Left lung (tissue), 10 donors: ENCODE data around the gene ELANE. TPM values are rescaled to one million over a fixed set of nuclear protein-coding genes. Genes with fewer than 3 reads are reported as not detected.

Experiments
- ATAC-seq: fragments of 200-7000 bp; cut with Tn5 transposase; one replicate; pipeline ENCODE4 v1.9.1; 2020; ENCODE audit warnings: moderate library complexity
- DNase-seq, 4 donors: peaks; one replicate each; pipeline ENCODE4 v3.0.0-alpha.2; 2013 to 2020
- H3K27ac ChIP-seq, 2 donors: fragments of 200-600 bp; sonication (generic) in 1 of 2; one replicate each; pipeline versions ENCODE4 v1.5.0 to v1.8.0; 2020 to 2021
- H3K27me3 ChIP-seq, 2 donors: fragments of 200-600 bp; sonication (generic) in 1 of 2; one replicate each; pipeline versions ENCODE4 v1.5.0 to v1.8.0; 2020 to 2021
- H3K36me3 ChIP-seq, 2 donors: fragments of 200-600 bp; sonication (generic) in 1 of 2; one replicate each; pipeline versions ENCODE4 v1.5.0 to v1.8.0; 2020 to 2021
- H3K4me1 ChIP-seq, 2 donors: fragments of 200-600 bp; one replicate each; pipeline ENCODE4 v1.8.0; 2021
- H3K4me3 ChIP-seq, 2 donors: fragments of 200-600 bp; sonication (generic) in 1 of 2; one replicate each; pipeline versions ENCODE4 v1.5.0 to v1.8.0; 2020 to 2021; ENCODE audit warnings: mild to moderate bottlenecking in 1 of 2
- H3K9me3 ChIP-seq, 2 donors: fragments of 200-600 bp; sonication (generic) in 1 of 2; one replicate each; pipeline versions ENCODE4 v1.5.0 to v1.8.0; 2020 to 2021
- CTCF ChIP-seq, 2 donors: fragments of 200-600 bp; sonication (generic) in 1 of 2; IDR thresholded peaks; one replicate each; pipeline versions ENCODE4 v1.5.0 to v1.8.0; 2021; ENCODE audit warnings: antibody characterized with exemption in 2 of 2
- intact Hi-C, 2 donors: fragments of 100-400 bp; cut with DNase I; formaldehyde crosslinking; loops; one replicate each; pipeline versions ENCODE4 v1.11.2 to v1.14.2; 2022
- polyA plus RNA-seq, 6 donors: library from polyadenylated mRNA; unstranded; fragments of 120-200 nt; gene quantifications; one replicate each; pipeline ENCODE4 v1.2.1, GENCODE V29; 2013; ENCODE audit not compliant: insufficient read length in 6 of 6
- total RNA-seq, 2 donors: library from RNA; stranded (reverse); fragmentation: NEBNext Ultra II Directional; extraction: Animal tissue kit (Norgen Biotek cat#: 25700); gene quantifications; one replicate each; pipeline ENCODE4 v1.2.1, GENCODE V29; 2021
- donor health status: DM: no; HTN: yes; CAD: no.
- donor health status: DM: no; HTN: no; CAD: no.

Gene ELANE
- total and polyA plus RNA-seq, 8 donors, result 0.70 to 2.2 (median 1.2) TPM

- ATAC-seq (no peak), DNase-seq (no peak)
- H3K36me3 ChIP-seq, result no peaks in the 10 kb centered on the region
- intact Hi-C loops, result no loop called here
- peaks cover 3 to 78% of the 10 kb centered on the region in 2 donors for H3K4me1 ChIP-seq
- H3K27ac ChIP-seq, result no peak overlapping the region
- no peaks in the 10 kb centered on the region for H3K9me3 ChIP-seq
- H3K4me3 ChIP-seq, result no peak overlapping the region
- peaks cover 18 to 57% of the 10 kb centered on the region in 2 donors for H3K27me3 ChIP-seq
- TF ChIP-seq CTCF (IDR thresholded peaks at IDR 0.05), result no peak
Measured at GRCh38 chr19:825897-826644, 26.0 kb upstream of the ELANE start.

GRCh38 chr19:827314-827709, 24.8 kb upstream of the ELANE start:
- no peak for DNase-seq
- no peak overlapping the region for H3K4me3 ChIP-seq
- intact Hi-C loops, result no loop called here
- no peaks in the 10 kb centered on the region for H3K36me3 ChIP-seq
- no peak for TF ChIP-seq CTCF (IDR thresholded peaks at IDR 0.05)
- H3K27me3 ChIP-seq, result peaks cover 10 to 57% of the 10 kb centered on the region in 2 donors
- no peak overlapping the region for H3K27ac ChIP-seq
- H3K9me3 ChIP-seq, result no peaks in the 10 kb centered on the region
- peaks cover 0 to 69% of the 10 kb centered on the region in 2 donors for H3K4me1 ChIP-seq
- ATAC-seq, result no peak

GRCh38 chr19:827710-828321, 24.3 kb upstream of the ELANE start, which contains the start of gene AZU1:
AZU1 (plus strand) TSS chr19:827837; CDS start chr19:827847, 10 bp downstream.
- Histone ChIP-seq H3K36me3 (no peaks in the 10 kb centered on the region), H3K27me3 (peaks cover 5 to 54% of the 10 kb centered on the region in 2 donors), H3K27ac (no peak within 1 kb of the TSS), H3K4me1 (peaks cover 0 to 64% of the 10 kb centered on the region in 2 donors), H3K9me3 (no peaks in the 10 kb centered on the region), H3K4me3 (no peak within 1 kb of the TSS)
- DNase-seq, result peak in 1 of 4 donors; percentile 86
- intact Hi-C loops, result no loop called here
- no peak for TF ChIP-seq CTCF (IDR thresholded peaks at IDR 0.05)
- ATAC-seq, result peak; percentile 59

- TF ChIP-seq CTCF (IDR thresholded peaks at IDR 0.05), result no peak
- intact Hi-C loops, result no loop called here
Measured at GRCh38 chr19:829129-829758, 22.9 kb upstream of the ELANE start.

More at GRCh38 chr19:829129-829758, 22.9 kb upstream of the ELANE start:
- DNase-seq, result no peak
- Histone ChIP-seq H3K36me3 (no peaks in the 10 kb centered on the region), H3K27me3 (peaks cover 0 to 42% of the 10 kb centered on the region in 2 donors), H3K27ac (no peak overlapping the region), H3K9me3 (no peaks in the 10 kb centered on the region), H3K4me3 (no peak overlapping the region), H3K4me1 (peaks cover 0 to 50% of the 10 kb centered on the region in 2 donors)
- ATAC-seq, result no peak
